GM08714 (cell line): Measurements from ENCODE around the gene ARMC12.
"Not testable (repeated sequence)": the region's sequence is repeated elsewhere in the genome, so short reads cannot be mapped to it uniquely, and the experiment has no call there.

ENCODE experiments used
- H3K4me3 ChIP-seq: fragments of 200-500 bp; sonication (Bioruptor generic); 2 replicates; pipeline ENCODE4 v1.5.1; 2014; ENCODE audit warnings: mild to moderate bottlenecking, low read length, inconsistent platforms
- ZNF274 ChIP-seq: IDR thresholded peaks from 2 replicates; pipeline ENCODE4 v1.6.1; 2012; ENCODE audit warnings: mild to moderate bottlenecking, low read depth, low read length

ARMC12 gene, protein sequence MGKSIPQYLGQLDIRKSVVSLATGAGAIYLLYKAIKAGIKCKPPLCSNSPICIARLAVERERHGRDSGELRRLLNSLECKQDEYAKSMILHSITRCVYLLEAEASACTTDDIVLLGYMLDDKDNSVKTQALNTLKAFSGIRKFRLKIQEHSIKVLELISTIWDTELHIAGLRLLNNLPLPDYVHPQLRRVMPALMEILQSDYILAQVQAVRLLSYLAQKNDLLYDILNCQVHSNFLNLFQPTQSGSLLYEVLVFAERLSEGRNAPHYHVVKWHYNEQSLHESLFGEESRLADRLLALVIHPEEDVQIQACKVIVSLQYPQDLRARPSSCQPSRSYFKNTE

DNA sequence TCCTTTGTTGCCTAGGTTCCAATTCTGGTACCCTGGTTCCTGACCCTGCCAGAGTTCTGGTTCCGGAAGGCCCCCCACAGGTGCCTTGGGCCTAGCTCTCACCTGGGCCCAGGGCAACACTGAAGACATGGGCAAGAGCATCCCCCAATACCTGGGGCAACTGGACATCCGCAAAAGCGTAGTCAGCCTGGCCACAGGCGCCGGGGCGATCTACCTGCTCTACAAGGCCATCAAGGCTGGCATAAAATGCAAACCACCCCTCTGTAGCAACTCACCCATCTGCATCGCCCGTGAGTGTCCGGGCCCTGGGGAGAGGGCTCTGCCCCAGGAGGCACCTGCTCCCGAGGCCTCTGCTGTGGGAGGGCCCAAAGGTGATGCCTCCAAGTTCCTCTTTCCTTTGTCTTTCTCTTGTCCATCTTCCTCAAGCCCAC, at the start of gene ARMC12:
Gene ARMC12 (plus strand): TSS at position 51 of the 431 bp plus-strand sequence. CDS start 77 bp downstream, at position 128.
- TF ChIP-seq ZNF274: no peak
- H3K4me3 ChIP-seq: no peak within 1 kb of the TSS

- no peak for TF ChIP-seq ZNF274
- H3K4me3 ChIP-seq: peak overlapping the region; percentile 92
Observed at GRCh38 chr6:35687658-35688604, 48.9 kb upstream of the ARMC12 start.

- H3K4me3 ChIP-seq: peak within 1 kb of the TSS; percentile 92
- no peak for TF ChIP-seq ZNF274
Observed at GRCh38 chr6:35688605-35689322, 48.1 kb upstream of the ARMC12 start, which contains the start of gene FKBP5. Gene FKBP5, minus strand, starts transcription at chr6:35688915. Its CDS starts 46,091 bp downstream, at chr6:35642824.

GRCh38 chr6:35690006-35690405, 46.8 kb upstream of the ARMC12 start:
- not testable (repeated sequence) for H3K4me3 ChIP-seq

DNA sequence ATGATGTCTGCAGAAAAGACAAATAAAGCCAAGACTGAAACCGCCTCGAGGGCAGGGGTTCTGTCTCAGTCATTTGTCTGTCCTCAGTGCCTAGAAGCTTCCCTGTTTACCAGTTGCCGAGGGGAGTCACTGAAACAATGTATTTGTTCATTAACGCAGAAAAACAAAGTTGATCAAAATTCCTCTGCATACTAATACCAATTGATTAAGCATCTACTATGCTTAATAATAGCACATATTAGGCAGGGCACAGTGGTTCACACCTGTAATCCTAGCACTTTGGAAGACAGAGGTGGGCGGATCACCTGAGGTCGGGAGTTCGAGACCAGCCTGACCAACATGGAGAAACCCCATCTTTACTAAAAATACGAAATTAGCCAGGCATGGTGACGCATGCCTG, 46.3 kb upstream of the ARMC12 start:
- TF ChIP-seq ZNF274: no peak
- no peak overlapping the region for H3K4me3 ChIP-seq

GRCh38 chr6:35691027-35691824, 45.6 kb upstream of the ARMC12 start:
- H3K4me3 ChIP-seq: no peak overlapping the region
- no peak for TF ChIP-seq ZNF274

DNA sequence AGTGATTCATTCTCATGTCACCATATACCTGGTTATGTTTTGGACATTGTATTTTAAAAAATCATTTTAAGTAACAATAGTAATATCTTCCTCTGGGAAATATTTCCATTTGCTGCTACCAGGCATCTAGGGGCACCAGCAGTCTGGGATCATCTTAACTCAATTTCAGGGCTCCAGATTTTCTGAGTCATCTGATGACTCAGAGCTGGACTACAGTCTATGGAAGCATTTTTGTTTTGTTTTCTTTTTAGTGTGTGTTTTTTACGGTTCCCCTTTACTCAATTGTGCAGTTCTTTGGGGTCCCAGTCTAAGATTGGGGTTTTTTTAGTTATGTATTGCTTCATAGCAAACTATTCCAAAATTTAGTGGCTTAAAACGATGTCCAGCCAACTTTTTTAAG, 42.4 kb upstream of the ARMC12 start:
- no peak overlapping the region for H3K4me3 ChIP-seq
- TF ChIP-seq ZNF274: no peak

DNA sequence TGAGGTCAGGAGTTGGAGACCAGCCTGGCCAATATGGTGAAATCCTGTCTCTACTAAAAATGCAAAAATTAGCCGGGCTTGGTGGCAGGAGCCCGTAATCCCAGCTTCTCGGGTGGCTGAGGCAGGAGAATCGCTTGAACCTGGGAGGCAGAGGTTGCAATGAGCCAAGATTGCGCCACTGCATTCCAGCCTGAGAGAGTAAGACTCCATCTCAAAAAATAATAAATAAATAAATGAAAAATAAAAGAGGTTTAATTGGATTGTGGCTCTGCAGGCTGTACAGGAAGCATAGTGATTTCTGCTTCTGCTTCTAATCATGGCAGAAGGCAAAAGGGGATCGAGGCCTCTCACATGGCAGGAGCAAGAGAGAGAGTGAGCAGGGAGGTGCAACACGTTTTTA, 38.4 kb upstream of the ARMC12 start:
- not testable (repeated sequence) for H3K4me3 ChIP-seq

DNA sequence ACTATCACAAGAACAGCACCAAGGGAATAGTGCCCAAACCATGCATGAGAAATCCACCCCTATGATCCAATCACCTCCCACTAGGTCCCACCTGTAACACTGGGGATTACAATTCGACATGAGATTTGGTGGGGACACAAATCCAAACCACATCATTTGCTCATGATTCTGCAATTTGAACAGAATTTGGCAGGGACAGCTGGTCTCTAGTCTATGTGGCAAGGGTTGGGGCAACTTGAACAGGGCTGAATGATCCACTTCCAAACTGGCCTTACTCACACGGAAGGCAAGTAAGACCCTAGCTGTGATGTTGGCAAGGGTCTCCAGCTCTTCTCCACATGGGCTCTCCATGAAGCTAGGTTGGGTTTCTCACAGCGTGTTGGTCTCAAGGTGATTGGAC, 38.0 kb upstream of the ARMC12 start:
- no peak overlapping the region for H3K4me3 ChIP-seq
- TF ChIP-seq ZNF274: no peak

DNA sequence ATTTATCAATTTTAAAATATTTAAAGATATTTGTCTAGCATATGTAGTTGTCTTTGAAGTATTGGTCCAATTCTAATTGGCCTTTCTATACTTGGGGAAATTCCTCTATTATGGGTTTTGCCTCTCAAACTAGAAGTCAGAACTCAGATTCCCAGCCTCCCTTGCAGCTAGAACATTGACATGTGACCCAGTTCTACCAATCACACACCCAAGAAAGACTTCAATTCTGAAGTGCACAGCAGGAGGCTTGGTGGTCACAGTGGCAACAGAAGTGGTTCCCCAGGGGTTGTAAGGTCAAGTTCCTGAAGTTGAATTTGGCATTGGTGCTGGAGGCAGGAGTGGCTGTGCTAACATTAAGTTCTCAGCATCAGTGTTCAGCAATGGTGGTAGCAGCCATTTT, 33.3 kb upstream of the ARMC12 start:
- no peak for TF ChIP-seq ZNF274
- H3K4me3 ChIP-seq: no peak overlapping the region

GRCh38 chr6:35706468-35706867, 30.4 kb upstream of the ARMC12 start:
- no peak overlapping the region for H3K4me3 ChIP-seq
- no peak for TF ChIP-seq ZNF274

DNA sequence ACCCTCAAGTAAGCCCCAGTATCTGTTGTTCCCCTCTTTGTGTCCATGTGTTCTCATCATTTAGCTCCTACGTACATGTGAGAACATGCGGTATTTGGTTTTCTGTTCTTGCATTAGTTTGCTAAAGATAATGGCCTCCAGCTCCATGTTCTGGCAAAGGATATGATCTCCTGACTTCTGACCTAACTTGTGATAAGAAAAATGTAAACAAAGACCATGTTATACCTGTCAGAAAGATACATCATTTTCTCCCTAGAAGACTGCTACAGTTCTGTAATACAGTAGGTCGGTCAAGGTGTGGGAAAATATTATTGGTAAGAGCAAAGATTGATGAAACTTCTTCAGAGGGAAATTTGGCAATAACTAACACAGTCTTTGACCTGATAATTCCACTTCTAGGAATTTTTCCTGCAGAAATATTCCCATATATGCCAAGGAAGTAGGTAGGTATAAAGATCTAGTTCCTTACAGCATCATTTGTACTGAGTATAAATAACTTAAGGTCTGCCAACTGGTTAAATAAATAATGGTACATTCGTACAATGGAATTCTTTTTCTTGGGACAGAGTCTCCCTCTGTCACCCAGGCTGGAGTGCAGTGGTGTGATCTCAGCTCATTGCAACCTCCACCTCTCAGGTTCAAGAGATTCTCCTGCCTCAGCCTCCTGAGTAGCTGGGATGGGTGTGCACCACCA, 29.0 kb upstream of the ARMC12 start:
- TF ChIP-seq ZNF274: no peak

GRCh38 chr6:35708585-35708984, 28.2 kb upstream of the ARMC12 start:
- H3K4me3 ChIP-seq: no peak overlapping the region
- no peak for TF ChIP-seq ZNF274

More for the DNA sequence above, 29.0 kb upstream of the ARMC12 start:
- no peak overlapping the region for H3K4me3 ChIP-seq
